Kidney (tissue), 14 donors: ENCODE results near the gene RAB4A. TPM values are rescaled to one million over a fixed set of nuclear protein-coding genes. Genes with fewer than 3 reads are reported as not detected.

ENCODE experiments used
- DNase-seq, 5 donors: peaks; one replicate each; pipeline ENCODE4 v3.0.0-alpha.2; 2013 to 2020
- FAIRE-seq: peaks from 2 replicates; lab custom pipeline; 2012; peaks lifted over from hg19 to GRCh38; lab: Jason Lieb, UNC
- H3K27ac ChIP-seq, 2 donors: one replicate each; pipeline ENCODE4 v1.7.0; 2013; ENCODE audit warnings: low read depth in 2 of 2, low read length in 2 of 2, inconsistent platforms in 1 of 2
- H3K27me3 ChIP-seq: one replicate; pipeline ENCODE4 v1.7.1; 2013; ENCODE audit warnings: low read length, inconsistent platforms; ENCODE audit not compliant: control insufficient read depth, insufficient read depth
- H3K36me3 ChIP-seq, 3 donors: one replicate each; pipeline versions ENCODE4 v1.7.0 to v1.7.1; 2013; ENCODE audit warnings: low read length in 3 of 3, control low read depth in 1 of 3, inconsistent platforms in 1 of 3; ENCODE audit not compliant: insufficient read depth in 3 of 3, control insufficient read depth in 2 of 3
- H3K4me1 ChIP-seq, 3 donors: one replicate each; pipeline versions ENCODE4 v1.7.0 to v1.7.1; 2013; ENCODE audit warnings: low read length in 3 of 3, inconsistent platforms in 1 of 3, low read depth in 1 of 3; ENCODE audit not compliant: control insufficient read depth in 2 of 3, insufficient read depth in 2 of 3
- H3K4me3 ChIP-seq, 3 donors: one replicate each; pipeline versions ENCODE4 v1.7.0 to v1.8.1; 2013; ENCODE audit warnings: low read length in 3 of 3, control low read depth in 1 of 3, inconsistent platforms in 1 of 3
- H3K9ac ChIP-seq, 3 donors: one replicate each; pipeline versions ENCODE4 v1.7.0 to v1.7.1; 2013; ENCODE audit warnings: low read length in 3 of 3, control low read depth in 1 of 3, inconsistent platforms in 1 of 3
- H3K9me3 ChIP-seq, 3 donors: one replicate each; pipeline versions ENCODE4 v1.7.0 to v1.7.1; 2013; ENCODE audit warnings: low read length in 3 of 3, control low read depth in 1 of 3, inconsistent platforms in 1 of 3; ENCODE audit not compliant: control insufficient read depth in 2 of 3, insufficient read depth in 1 of 3
- intact Hi-C: fragments of 100-400 bp; cut with DNase I; formaldehyde crosslinking; loops from one replicate; pipeline ENCODE4 v1.11.1; 2022
- polyA plus RNA-seq: library from polyadenylated mRNA; stranded (reverse); fragments of 350-450 nt; fragmentation: Illumina TruSeq; extraction: RNeasy Lipid Tissue Mini Kit (QIAGEN cat#74804); gene quantifications from one replicate; pipeline ENCODE4 v1.2.3, GENCODE V29; 2014; ENCODE audit warnings: low read depth, low replicate concordance; ENCODE audit not compliant: insufficient read depth
- total RNA-seq: library from RNA; stranded (reverse); fragmentation: NEBNext Ultra II Directional; extraction: Animal tissue kit (Norgen Biotek cat#: 25700); gene quantifications from one replicate; pipeline ENCODE4 v1.2.1, GENCODE V29; 2021
- TF ChIP-seq, protein P1 (sequence below): IDR thresholded peaks from 3 replicates; pipeline ENCODE4 v1.5.1; 2012; ENCODE audit warnings: mild to moderate bottlenecking, moderate library complexity, borderline replicate concordance; ENCODE audit not compliant: insufficient read depth; ENCODE audit errors: extremely low read depth
- donor health status: control.
- donor health status: control.
- donor health status: control.
- donor health status: control.
- donor health status: control.
- donor health status: DM: yes; HTN: yes; CAD: no.
- donor health status: Normal renal cell carcinoma (clear cell type).

RAB4A gene
- total and polyA plus RNA-seq, 2 donors from 2014 or later: 38.3 to 56.0 TPM

DNA sequence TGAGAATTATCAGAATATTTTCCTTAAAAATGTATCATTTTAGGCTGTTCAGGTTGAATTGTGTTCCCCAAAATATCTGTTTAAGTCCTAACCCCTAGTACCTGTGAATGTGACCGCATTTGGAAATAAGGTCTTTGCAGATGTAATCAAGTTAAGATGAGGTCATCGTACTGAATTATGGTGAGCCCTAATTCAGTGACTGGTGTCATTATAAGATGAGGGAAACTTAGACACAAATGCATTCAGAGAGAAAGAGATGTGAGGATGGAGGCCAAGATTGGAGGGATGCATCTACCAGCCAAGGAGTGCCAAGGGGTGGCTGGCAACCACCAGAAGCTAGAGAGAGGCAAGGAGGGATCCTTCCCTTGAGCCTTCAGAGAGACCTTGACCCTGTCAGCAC lies 4.1 kb downstream of the RAB4A start:
- DNase-seq (no peak), FAIRE-seq (no peak)
- no peak overlapping the region for H3K9ac ChIP-seq
- no peak overlapping the region for H3K27ac ChIP-seq
- intact Hi-C loops: no loop called here
- H3K27me3 ChIP-seq: no peaks in the 10 kb centered on the region
- no peaks in the 10 kb centered on the region for H3K9me3 ChIP-seq
- TF ChIP-seq, protein P1, sequence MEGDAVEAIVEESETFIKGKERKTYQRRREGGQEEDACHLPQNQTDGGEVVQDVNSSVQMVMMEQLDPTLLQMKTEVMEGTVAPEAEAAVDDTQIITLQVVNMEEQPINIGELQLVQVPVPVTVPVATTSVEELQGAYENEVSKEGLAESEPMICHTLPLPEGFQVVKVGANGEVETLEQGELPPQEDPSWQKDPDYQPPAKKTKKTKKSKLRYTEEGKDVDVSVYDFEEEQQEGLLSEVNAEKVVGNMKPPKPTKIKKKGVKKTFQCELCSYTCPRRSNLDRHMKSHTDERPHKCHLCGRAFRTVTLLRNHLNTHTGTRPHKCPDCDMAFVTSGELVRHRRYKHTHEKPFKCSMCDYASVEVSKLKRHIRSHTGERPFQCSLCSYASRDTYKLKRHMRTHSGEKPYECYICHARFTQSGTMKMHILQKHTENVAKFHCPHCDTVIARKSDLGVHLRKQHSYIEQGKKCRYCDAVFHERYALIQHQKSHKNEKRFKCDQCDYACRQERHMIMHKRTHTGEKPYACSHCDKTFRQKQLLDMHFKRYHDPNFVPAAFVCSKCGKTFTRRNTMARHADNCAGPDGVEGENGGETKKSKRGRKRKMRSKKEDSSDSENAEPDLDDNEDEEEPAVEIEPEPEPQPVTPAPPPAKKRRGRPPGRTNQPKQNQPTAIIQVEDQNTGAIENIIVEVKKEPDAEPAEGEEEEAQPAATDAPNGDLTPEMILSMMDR: no peak
- H3K4me3 ChIP-seq: no peak overlapping the region
- H3K4me1 ChIP-seq: peaks cover 4 to 15% (median 12%) of the 10 kb centered on the region in 3 donors
- no peaks in the 10 kb centered on the region for H3K36me3 ChIP-seq

DNA sequence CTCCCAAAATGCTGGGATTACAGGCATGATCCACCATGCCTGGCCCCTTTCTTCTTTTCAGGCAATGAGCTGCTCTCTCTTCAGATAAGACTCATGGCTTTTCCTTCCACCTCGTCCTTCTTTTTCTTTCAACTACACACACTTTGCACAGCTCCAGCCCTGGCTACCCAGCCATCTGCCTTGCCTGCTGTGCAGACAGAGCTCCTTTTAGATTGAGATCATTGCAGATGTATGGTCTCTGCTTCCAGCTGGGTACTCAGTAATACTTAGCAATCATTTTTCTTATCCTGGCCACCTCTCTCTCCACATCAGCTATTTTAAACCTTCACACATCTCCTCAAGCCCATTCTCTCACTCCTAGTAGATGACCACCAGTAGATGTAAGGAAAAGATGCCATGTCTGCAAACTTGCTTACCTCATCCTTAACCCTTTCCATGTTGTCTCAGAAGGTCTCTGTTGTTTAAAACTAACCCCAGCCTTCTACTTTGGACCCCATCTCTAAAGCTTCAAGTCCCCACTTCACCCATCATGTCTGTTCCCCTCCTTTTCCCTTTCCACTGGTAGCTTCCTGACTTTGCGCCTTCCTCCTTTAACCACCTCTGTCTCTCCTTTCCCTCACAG lies 7.3 kb downstream of the RAB4A start:
- H3K36me3 ChIP-seq: no peaks in the 10 kb centered on the region
- H3K9me3 ChIP-seq: no peaks in the 10 kb centered on the region
- no peak overlapping the region for H3K4me3 ChIP-seq
- H3K27ac ChIP-seq: no peak overlapping the region
- H3K9ac ChIP-seq: no peak overlapping the region
- intact Hi-C loops: no loop called here
- no peaks in the 10 kb centered on the region for H3K27me3 ChIP-seq
- TF ChIP-seq, protein P1: no peak
- FAIRE-seq: no peak
- DNase-seq: no peak
- H3K4me1 ChIP-seq: peaks cover 3 to 4% (median 3%) of the 10 kb centered on the region in 3 donors

DNA sequence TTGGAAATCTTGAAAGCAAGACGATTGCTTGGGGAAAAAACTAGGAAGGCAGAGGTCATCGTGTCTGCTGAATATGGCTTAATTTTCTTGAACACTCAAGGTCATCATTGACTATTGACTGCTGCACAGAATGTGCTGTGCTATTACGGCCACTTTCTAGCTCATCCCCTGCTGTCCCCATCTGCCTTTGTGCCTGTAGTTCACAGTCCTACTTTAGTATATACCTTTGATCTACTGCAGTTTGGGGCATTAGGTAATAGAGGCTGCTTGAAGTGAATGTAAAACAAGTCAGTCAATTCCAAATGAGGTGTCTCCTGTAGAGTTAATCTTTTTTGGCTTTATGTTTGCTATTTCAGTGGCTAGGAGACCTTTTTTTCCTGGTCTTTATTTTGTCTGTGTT lies 8.3 kb downstream of the RAB4A start:
- no peak for FAIRE-seq
- H3K36me3 ChIP-seq: no peaks in the 10 kb centered on the region
- H3K27me3 ChIP-seq: no peaks in the 10 kb centered on the region
- H3K4me1 ChIP-seq: peaks cover 0 to 3% (median 0%) of the 10 kb centered on the region in 3 donors
- no peaks in the 10 kb centered on the region for H3K9me3 ChIP-seq
- intact Hi-C loops: no loop called here
- H3K4me3 ChIP-seq: no peak overlapping the region
- TF ChIP-seq, protein P1: no peak
- DNase-seq: no peak
- no peak overlapping the region for H3K9ac ChIP-seq
- no peak overlapping the region for H3K27ac ChIP-seq
